HT1080 (cell line): ENCODE measurements around the gene PPP1R17. TPM values are rescaled to one million over a fixed set of nuclear protein-coding genes. Genes with fewer than 3 reads are reported as not detected.

Experiments
- DNase-seq: peaks from one replicate; pipeline ENCODE4 v3.0.0-alpha.2; 2015; ENCODE audit warnings: low read depth
- total RNA-seq: library from RNA; depleted of rRNA; stranded (reverse); fragments of >200 nt; shearing (Covaris generic); gene quantifications from 2 replicates; pipeline ENCODE4 v1.2.3, GENCODE V29; 2014

Gene PPP1R17
- total RNA-seq, 1 experiment from 2014 or later, result not detected

DNA sequence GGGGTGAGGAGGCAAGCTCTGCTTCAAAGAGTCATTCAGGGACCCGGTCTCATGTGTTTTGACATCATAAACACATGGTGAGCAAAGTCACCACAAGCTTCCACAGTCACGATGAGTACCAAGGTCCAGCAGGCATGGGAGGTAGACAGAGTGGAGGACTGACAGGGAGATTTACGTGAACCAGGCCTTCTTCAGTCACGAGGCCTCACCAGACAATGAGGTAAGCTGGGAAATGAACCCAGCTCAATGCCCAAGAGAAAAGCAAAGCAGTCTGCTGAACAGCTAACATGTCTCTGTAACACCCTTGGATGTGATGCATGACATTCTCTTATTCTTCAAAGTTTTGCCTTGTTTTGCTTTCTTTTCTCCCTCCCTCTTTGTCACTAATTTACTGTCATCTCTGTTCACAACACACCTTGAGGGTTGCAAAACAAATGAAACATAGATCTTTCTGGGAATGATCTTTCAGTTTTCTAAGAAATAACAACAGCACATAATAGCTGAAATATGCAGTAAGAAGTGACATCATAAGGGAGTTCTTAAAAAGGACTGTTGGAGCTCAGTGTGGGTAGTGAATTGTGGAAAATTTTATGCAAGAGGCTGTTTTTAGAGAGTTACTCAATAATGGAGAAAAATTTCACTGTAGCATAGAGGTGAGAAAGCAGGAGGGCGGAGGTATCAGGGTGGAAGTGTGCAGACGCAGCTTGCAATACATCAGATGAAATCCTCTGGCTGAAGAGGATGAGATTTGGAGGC is 9.0 kb downstream of the PPP1R17 start:
- no peak for DNase-seq

DNA sequence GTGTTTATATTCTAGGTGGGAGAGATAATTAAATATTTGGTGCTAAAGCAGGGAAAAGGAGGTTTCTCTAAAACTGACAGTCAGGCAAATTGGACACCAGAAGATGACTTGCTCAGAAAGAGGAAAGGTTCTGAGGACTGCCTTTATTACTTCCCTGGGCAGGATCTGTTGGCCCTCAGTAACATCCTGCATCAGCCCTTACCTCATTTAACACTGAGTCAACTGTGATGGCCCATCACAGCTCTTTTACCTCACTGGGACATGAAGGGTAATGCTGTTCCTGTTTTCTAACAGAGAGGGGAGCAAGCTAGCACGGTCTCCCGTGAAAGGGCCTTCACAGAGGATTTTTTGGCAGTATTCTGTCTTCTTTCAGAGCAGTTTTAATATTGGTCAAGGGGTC is 12.0 kb downstream of the PPP1R17 start:
- DNase-seq, result no peak

DNA sequence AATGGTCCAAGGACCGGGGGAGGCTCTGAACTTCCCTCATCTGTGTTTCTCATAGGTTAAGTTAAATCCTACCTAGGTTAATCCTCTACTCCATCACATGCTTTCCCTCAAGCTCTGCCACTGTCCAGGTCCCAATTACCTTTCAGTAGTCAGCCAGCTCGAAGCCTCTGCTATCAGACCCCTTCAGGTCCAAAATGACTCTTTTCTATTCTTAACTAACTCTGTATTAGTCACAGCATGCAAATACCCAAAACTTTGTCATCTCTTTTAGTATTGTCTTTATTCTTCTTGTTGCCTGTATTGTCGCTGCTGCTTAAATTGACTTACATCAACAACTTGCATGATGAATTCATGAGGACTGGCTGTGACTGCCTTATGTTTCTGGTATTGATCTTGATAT is 15.3 kb downstream of the PPP1R17 start:
- no peak for DNase-seq

DNA sequence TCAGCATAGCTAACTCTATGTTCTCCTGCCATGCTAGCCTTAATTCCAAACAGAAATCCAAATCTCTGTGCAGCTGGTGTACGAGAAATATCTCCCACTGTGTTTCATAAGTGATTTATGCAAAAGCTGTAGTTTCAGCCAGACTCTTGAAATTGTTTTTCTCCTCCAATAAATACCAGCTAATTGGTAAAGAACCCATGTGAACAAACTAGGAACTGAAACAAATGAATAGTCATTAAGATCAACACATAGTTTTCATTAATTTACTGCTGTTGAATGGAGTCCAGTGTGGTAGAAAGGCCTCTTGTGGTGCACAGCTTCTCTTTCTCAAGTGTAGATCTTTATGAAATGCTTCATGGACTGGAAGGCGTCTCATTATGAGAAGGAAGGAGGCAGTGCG is 18.4 kb downstream of the PPP1R17 start:
- no peak for DNase-seq

DNA sequence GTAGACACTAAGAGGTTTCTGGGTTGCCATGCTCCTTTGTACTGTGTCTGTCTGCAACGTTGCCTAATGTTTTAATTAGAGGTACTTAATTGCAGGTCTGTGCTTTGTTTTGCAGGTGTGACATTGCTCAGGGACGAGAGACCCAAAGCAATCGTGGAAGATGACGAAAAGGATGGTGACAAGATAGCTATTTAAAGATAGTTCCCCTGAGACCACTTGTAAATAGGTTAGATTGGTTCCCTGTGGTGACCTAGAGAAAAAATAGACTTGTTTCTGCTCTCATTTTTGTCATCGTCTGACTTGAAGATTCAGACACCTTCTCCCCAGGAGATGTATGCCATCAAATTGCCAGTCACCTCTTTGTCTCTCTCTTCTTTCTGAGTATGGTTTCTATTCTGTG is 20.1 kb downstream of the PPP1R17 start:
- DNase-seq, result no peak

DNA sequence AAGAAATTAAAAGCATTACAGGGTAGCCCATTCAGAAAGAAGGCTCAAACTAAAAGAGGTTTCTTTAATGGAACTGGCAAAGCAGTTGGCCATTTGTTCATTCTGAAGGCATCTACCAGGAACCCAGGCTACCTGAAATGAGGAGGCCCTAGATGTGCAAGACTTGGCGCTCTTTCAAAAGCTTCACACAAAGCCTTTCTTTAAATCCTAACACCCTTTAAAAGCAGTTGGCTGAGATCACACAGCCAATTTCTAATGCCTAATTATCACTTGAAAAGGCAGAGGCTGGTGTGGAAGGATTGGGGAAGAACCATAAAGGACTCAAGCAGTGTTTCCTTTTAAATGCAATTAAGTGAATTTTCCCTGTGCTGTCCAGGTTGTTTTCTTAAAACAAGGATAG is 23.2 kb downstream of the PPP1R17 start:
- DNase-seq, result no peak

DNA sequence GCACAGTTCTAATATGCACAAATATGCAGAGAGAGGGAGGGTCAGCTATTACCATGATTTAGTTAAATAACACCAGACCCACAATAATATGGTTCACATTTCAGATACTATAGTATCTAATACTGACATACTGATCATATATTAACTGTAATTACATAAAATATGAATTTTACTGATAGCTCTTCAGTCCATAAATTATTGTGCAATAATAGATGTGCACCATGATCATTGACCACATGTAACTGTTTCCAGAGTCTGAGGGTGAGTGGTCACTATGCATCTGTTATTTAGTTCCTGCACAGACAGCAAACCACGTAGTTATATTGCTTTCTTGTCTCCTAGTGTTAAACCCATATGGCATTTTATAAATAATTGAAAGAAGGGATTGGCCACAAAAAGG is 29.3 kb downstream of the PPP1R17 start:
- no peak for DNase-seq

DNA sequence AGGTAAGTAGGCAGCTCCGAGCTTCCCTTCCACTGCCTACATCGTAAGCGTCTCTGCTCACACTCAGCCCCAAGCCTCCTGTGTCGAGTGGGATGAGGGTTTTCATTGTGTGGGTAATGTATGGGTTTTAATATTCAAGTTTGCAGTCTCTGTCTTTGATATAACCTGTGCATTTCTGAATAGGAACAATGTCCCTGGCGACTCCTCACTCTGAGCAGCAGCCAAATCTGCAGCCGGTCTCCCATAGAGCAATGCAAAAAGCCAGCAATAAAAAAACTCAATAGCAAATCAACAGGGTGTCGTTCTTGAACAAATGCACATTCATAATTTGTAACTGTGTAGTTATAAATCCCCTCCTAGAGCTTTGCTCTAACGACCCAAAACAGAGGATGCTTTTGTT is 33.4 kb downstream of the PPP1R17 start:
- DNase-seq, result no peak

DNA sequence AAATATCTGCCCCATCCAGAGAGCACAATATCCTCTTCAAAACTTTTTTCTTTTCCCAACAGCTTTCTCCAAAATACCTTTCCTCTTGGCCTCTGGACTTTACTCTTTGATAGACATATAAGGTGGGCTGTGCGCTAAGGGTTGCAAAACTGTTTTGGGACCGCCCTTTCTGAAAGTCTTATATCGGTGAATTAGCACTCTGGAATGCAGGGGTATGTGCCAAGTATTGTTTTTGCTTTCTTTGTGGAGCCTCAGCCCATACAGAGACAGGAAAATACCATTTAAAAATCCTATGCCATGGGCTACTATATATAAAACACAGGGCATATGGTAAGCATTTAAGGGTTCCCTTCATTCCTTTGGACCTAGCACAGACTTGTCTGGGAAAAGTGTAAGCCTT is 37.7 kb downstream of the PPP1R17 start:
- no peak for DNase-seq

DNA sequence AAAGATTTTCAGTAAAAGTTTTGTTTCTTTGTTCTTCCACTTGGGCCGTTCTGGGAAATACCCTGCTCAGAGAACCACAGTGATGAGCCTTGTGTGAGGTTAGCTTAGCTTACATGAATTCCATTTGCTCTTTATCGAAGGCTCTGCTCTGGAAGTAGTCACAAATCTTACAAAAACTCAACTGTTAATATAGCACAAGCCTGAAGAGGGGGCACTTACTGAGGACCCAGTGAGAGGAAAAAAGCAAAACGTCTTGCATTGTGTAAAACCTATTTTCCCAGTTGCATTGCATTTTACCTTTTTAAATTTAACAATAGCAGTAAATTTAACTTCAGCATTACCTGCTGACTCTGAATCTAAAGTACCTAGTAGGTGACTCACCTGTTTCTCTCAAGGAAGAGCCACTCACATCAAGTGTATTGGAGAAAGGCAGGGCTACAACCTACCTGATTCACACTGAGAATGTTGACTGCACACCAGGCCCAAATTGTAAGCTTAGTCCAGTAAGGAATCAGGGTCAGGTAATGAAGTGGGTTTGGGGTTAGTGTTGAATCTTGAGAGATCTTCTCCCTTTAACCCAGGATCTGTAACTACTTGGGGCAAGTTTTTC is 42.3 kb downstream of the PPP1R17 start:
- no peak for DNase-seq

DNA sequence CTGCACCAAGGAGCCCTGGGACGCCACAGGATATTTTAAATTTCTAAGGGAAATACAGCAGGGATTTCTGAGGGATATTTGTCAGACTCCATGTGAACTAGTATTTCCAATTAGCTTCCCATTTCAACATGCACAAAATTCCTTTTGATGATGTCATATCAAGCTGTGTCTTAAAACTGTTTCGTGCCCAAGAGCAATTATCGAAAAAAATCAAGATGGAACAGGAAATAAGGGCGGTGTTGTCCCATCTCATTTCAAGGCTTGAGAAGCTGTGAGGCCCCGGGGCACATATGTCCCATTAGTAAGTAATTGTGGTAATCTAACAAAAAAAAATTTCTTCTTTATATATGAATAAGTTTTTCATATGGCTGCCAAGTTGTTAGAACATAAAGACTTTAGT is 47.4 kb downstream of the PPP1R17 start:
- no peak for DNase-seq

DNA sequence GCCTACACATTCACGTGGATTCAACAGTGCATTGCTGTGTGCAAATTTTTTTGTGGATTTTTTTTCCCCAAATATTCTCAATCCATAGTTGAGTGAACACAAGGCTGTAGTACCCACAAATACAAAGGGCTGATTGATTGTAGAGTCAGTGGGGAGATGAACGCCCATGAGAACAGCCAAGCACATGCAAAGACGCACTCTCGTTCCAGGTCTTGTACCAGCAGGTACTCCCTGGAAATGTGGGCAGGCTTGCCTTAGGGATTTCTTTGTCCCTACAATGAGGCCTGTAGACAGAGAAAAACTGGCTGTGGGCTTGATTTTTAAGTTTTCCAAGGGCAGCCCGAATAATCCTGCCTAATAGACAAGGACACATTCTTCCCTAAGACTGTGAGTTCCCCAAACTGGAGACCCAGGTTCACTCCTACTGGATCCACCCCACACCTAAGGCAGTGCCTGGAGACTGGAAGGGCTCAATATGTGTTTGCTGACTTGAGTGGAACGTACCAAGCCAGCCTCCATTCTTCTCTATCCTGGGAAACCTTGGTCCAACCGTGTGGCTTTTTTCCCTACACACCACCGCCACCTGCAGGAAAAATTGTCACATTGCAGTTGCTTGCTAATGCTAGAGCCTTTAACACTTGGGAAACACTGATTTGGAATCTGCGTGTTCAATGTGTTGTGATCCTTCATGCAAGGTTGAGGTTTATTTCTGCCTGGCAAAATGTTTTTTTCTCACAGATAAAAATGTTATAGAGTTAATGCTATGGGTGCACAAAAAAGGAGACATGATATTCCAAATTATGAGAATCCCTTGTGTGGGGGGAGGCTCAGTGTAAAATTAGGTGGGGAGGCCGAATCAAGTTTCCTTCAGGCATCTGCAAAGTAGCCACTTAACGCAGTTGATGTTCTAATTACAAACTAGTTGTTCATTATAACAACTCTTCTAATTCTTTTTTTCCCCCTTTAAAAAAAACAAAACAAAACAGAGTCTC is 49.3 kb downstream of the PPP1R17 start:
- DNase-seq, result peak; percentile 58

DNA sequence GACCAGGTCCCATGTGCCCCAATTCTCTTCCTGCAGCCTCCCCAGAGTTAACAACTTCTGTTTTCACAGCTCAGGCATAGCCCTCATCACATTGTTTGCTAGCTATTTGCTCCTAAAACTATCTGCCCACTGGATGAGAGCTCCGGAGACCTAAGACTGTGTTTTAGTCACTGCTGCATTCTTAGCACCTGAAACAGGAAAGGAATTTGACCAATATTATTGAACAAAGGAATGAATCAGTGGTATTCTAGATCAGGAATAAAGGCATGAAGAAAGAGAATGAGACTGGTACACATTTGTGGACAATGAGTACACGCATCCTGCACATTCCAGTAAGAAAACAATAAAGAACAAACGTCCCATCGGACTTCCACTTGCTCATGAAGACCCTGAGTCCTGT is 54.8 kb downstream of the PPP1R17 start:
- DNase-seq, result peak; percentile 27

DNA sequence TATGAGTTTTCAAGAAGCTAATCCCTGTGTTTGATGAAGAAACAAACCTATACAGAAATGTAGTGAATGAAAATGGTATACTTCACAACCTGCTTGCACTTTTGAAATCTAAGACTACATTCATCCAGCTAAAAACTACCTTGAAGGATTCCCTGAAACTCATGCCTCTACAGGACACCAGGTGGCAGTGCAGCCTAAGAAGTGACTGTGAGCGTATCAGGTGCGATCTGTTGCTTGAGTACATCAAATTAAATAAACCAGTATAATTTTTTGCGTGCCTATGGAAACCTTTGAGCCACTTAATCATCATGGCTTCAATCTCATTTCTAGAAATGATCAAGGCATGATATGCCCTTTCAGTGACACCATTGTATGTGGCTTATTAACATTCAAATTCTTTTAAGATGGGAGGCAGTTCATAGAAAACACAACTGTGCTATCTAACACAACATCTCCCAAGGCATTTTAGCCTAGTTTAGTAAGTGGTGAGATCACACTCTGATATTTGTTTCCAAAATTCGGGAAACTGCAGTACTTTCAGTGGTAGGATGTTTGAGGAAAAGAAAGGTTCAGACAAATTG is 57.4 kb downstream of the PPP1R17 start:
- peak; percentile 59 for DNase-seq

DNA sequence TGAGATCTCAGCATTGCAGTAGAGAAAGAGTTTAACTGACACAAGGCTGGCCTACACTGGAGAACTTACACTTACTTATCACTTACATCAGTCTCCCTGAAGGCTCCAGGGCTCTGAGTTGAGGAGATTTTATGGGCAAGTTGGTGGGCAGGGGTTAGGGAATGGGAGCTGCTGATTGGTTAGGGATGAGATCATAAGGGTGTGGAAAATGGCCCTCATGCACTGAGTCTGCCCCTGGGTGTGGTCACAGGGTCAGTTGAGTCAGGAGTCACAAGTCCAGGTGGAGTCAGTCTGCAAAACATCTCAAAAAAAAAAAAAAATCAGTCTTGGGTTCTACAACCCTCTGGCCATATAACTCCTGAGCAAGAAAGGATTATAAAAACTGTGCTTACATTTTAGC is 60.5 kb downstream of the PPP1R17 start:
- DNase-seq, result peak; percentile 58

DNA sequence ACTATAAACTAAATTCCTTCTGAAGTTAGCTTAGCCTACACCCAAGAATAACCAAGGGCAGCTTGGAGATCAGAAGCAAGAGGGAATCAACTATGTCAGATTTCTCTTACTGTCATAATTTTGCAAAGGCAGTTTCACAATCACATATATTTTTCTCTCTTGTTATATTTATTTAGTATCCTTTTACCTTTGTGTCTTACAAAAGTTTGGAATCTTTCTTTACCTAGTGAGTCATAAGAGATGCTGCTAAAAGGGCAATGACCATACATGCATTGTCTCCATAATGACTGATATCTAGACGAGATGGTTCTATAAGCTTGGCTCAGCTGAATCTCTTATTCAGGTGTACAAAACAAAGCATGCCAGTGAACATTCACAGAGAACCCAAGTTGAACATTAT is 61.1 kb downstream of the PPP1R17 start:
- DNase-seq, result no peak

DNA sequence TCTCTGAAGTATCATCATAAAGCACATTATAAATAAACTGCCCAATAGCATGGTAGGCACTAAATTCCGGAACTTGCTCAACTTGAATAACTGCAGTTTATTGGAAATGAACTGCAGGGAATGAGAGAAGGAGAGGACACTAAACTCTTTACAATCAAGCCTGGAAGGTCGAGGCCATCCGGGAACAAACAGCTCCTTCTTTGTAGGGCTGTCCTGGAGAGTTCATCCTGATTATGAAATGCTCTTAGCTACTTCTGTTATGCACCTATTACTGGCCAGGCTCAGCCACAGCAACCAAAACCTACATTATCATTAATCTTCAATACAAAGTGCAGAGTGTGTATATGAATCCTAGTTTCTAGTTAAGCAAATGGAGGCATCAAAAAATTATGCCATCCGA is 64.7 kb downstream of the PPP1R17 start:
- no peak for DNase-seq
